Measurements from ENCODE around the gene EHBP1. TPM values are rescaled to one million over a fixed set of nuclear protein-coding genes. Genes with fewer than 3 reads are reported as not detected.
A peak's percentile ranks its signal among the peaks of the same experiment; 100 is the strongest.

The EHBP1 gene
- total RNA-seq, 4 donors from 2014 or later: 52.6 to 167 (median 135) TPM

DNA sequence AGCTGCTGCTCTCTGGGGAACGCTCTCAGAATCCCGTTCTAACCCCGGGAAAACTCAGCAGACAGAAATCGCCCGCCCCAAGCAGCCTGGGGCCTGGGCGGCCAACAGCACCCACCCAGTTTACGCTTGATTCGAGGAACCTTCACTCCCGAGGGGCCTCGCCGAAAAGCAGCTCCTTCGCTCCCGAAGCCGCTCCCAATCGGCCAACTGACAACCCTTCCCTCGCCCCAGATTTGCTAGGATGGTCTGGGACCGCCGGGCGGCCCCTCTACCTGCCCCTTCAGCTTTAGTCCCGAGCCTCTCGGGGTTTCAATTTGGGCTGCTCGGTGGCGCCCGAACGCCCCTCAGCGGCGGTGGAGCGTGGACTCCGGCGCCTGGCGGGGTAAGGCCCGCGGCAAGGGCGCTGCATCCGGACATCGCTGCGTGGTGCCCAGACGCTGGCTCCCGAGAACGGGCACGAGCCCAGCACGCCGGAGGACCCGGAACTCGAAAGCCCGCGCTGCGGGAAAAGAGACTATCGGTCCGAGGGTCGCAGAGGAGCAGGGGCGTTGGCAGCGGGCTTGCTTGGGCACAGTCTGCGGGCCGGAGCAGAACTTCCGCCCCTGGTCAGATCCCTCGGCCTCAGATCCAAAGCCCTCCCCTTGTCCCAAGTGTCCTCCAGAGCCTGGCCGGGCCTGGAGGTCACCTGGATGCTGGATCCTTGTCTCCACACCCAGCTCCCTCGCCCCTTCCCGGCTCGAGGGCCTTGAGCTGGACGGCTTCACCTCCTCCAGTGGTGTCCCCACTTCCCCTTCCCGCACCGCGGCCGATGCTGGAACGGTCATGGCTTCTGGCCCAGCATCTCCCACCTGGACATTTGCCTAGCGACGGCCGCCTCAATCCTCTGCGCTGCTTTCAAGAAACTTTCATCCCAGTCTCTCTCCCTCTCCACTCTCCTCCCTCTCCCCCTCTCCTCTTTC is 342.1 kb downstream of the EHBP1 start:
- Histone ChIP-seq H3K27me3 (peaks cover 16 to 26% of the 10 kb centered on the region in 2 donors), H3K4me3 (no peak overlapping the region), H3K9me3 (no peaks in the 10 kb centered on the region), H3K36me3 (no peaks in the 10 kb centered on the region), H3K27ac (no peak overlapping the region), H3K4me1 (peaks cover 0 to 9% of the 10 kb centered on the region in 2 donors)
- DNase-seq: no peak
- intact Hi-C loops (cut with DNase I; ENCODE audit: low total_unique reads): no loop called here
- no peak for TF ChIP-seq POLR2A (IDR thresholded peaks at IDR 0.05)
- TF ChIP-seq, protein P1, sequence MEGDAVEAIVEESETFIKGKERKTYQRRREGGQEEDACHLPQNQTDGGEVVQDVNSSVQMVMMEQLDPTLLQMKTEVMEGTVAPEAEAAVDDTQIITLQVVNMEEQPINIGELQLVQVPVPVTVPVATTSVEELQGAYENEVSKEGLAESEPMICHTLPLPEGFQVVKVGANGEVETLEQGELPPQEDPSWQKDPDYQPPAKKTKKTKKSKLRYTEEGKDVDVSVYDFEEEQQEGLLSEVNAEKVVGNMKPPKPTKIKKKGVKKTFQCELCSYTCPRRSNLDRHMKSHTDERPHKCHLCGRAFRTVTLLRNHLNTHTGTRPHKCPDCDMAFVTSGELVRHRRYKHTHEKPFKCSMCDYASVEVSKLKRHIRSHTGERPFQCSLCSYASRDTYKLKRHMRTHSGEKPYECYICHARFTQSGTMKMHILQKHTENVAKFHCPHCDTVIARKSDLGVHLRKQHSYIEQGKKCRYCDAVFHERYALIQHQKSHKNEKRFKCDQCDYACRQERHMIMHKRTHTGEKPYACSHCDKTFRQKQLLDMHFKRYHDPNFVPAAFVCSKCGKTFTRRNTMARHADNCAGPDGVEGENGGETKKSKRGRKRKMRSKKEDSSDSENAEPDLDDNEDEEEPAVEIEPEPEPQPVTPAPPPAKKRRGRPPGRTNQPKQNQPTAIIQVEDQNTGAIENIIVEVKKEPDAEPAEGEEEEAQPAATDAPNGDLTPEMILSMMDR (IDR thresholded peaks at IDR 0.05): no peak

DNA sequence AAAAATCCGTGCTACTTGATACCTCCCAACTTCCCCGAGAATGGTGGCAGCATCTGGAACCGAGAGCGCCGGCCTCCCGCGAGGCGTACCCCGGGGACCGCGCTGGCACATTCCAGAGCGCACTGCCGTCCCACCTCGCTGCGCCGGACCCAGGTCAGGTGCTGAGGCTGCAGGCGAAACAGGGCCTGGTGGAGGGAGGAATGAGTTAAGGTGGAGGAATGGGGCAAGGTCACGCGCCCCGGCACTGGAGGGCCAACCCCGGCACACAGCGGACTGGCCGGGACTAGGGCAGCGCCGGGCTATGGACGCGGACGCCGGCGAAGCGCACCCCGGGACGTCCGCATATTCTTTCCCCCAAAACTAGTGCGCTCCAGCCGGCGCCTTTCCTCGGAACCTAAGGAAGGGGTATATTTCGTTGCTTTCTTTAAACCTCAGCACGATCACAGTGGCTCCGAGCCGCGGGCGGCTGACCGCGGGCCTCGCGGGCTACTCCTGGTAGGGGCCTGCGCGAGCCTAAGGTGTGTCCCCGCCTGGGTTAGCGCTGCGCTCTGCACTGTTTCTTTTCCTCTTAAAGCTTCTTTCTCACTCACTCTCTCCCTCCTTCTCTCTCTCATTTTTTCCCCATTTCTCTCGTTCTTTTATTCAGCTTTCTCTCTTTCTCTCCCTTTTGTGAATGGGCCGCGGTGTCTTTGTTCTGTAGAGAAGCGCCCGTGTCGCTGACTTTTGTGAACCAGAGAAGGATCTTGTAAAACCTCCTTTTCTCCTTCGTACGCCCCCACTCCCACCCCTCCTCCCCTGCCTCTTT is 343.1 kb downstream of the EHBP1 start:
- peaks cover 16 to 30% of the 10 kb centered on the region in 2 donors for H3K27me3 ChIP-seq
- intact Hi-C loops (cut with DNase I; ENCODE audit: low total_unique reads): no loop called here
- TF ChIP-seq, protein P1 (IDR thresholded peaks at IDR 0.05): no peak
- TF ChIP-seq POLR2A (IDR thresholded peaks at IDR 0.05): no peak
- H3K4me1 ChIP-seq: peaks cover 0 to 9% of the 10 kb centered on the region in 2 donors
- no peak overlapping the region for H3K4me3 ChIP-seq
- DNase-seq: no peak
- no peaks in the 10 kb centered on the region for H3K9me3 ChIP-seq
- H3K36me3 ChIP-seq: no peaks in the 10 kb centered on the region
- no peak overlapping the region for H3K27ac ChIP-seq

DNA sequence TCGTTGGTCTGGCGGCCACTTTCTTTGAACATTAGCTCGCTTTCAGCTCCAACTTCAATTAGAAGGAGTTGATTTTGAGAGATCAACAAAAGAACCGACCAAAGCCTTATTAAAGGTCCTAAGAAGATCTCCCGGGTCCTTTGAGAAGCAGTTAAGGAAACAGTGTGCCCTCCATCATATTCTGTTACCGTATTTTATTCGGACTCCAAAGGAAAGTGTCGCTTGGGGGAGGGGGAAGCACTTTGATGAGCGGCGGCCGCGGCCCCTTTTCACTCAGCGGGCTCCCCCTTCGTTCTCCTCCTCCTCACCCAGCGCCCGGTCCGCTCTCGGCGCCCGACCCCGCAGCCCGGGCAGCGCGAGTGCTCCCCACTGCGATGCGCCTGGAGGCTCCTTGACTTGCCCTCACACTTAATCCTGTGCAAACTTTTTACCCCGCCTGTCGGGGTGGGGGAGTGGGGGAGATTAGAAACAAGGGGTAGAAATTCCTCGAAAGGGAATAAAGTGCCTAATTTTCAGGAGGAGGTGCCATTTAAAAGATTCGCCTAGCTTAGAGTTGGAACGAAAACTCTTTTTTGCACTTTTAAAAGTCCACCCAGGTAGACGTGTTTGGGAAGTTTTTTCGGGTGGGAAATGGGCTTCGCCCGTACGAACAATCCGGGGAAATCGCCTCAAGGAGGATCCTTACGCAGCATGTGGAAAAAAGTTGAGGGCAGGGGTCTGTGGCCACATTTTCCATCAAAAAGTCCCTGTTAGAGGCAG is 343.9 kb downstream of the EHBP1 start:
- H3K27me3 ChIP-seq: peaks cover 24 to 39% of the 10 kb centered on the region in 2 donors

DNA sequence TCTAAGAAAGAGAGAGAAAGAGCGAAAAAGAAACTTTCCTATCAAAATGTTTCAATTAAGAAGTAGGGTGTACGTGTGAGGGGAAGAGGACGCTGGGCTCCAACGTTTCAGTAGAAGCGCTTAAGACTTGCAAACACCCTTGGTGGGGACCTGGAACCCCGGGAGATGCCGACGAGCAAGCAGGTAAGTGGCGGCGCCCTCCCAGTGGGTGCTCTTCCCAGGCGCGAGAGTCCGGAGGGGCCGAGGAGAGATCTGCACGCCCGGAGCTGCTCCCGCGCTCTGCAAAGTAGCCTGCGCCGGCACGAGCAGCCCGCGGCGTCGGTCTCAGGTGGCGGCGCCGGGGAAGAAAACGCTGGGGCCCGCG is 344.4 kb downstream of the EHBP1 start:
- Histone ChIP-seq H3K9me3 (no peaks in the 10 kb centered on the region), H3K36me3 (no peaks in the 10 kb centered on the region), H3K4me1 (peaks cover 0 to 9% of the 10 kb centered on the region in 2 donors), H3K4me3 (peak overlapping the region in 1 of 2 donors; percentile 56), H3K27me3 (peaks cover 27 to 44% of the 10 kb centered on the region in 2 donors), H3K27ac (no peak overlapping the region)
- intact Hi-C loops (cut with DNase I; ENCODE audit: low total_unique reads): no loop called here
- TF ChIP-seq, protein P1 (IDR thresholded peaks at IDR 0.05): no peak
- no peak for DNase-seq

More for the DNA sequence above, 343.9 kb downstream of the EHBP1 start:
- H3K4me3 ChIP-seq: peak overlapping the region in 1 of 2 donors; percentile 56
- no peaks in the 10 kb centered on the region for H3K36me3 ChIP-seq
- no peak for DNase-seq
- no peak for TF ChIP-seq POLR2A (IDR thresholded peaks at IDR 0.05)
- TF ChIP-seq, protein P1 (IDR thresholded peaks at IDR 0.05): no peak
- no peak overlapping the region for H3K27ac ChIP-seq
- intact Hi-C loops (cut with DNase I; ENCODE audit: low total_unique reads): no loop called here
- H3K9me3 ChIP-seq: no peaks in the 10 kb centered on the region
- peaks cover 0 to 9% of the 10 kb centered on the region in 2 donors for H3K4me1 ChIP-seq

Data from uterus (tissue), 4 donors.